ENCODE results near the gene ATN1. TPM values are rescaled to one million over a fixed set of nuclear protein-coding genes. Genes with fewer than 3 reads are reported as not detected.
A peak's percentile ranks its signal among the peaks of the same experiment; 100 is the strongest.

ATN1 gene
- total and polyA plus RNA-seq, 9 of the 15 experiments (the other 6 are each of a cell fraction or from before 2014, with no cell fraction given): 0.15 to 49.8 (median 2.7) TPM

GRCh38 chr12:6938353-6939190 lies 10.8 kb downstream of the ATN1 start (continued):
- TF ChIP-seq SPI1 (IDR thresholded peaks at IDR 0.05; ENCODE audit: borderline replicate concordance, low read depth, low read length) (no peak), NFE2L1 (tag; IDR thresholded peaks at IDR 0.05; ENCODE audit: borderline replicate concordance, low read depth) (no peak)

- DNase-seq (ENCODE audit: extremely low read depth in 1 of 4, low spot score in 3 of 4): no peak
- 83% methylated on average over 2 of the region's 2 CpGs for WGBS (ENCODE audit: insufficient coverage, low coverage, missing lambda C conversion rate)
- H3K36me3 ChIP-seq (ENCODE audit: control insufficient read depth, insufficient read depth, low read length): peaks cover 63% of the 10 kb centered on the region; the same call in 2 of the 3 replicates
- intact Hi-C loops (cut with micrococcal nuclease): no loop called here
- ATAC-seq: no peak
- peak overlapping the region in 1 of 2 experiments; percentile 97; a peak in 1 of 4 replicates for H3K9ac ChIP-seq (ENCODE audit: insufficient read depth in 1 of 2, low read depth in 2 of 2, low read length in 2 of 2)
- ChIA-PET POLR2A (interaction anchor here (1.2 to 2.7 kb wide), 3 partner anchors 17 to 70 kb away, joined by 3 to 14 read pairs (median 8); no protein-coding TSS in a partner anchor), CTCF (ENCODE audit: low intra/inter-chr PET ratio) (no interaction called here)
- no peaks in the 10 kb centered on the region; the same call in 2 of the 3 replicates for H3K79me2 ChIP-seq (ENCODE audit: control insufficient read depth, insufficient read depth, low read length)
- H3K27ac ChIP-seq (ENCODE audit: extremely low read depth, low read depth, low read length): no peak overlapping the region
- no peak for FAIRE-seq
- in situ Hi-C loops (cut with MboI): no loop called here
- H3K9me3 ChIP-seq (replicated peaks; ENCODE audit: control insufficient read depth, insufficient read depth, low read depth, low read length): no peaks in the 10 kb centered on the region
- no peak overlapping the region for H2AFZ ChIP-seq (ENCODE audit: low read depth, low read length)
- H4K20me1 ChIP-seq (replicated peaks; ENCODE audit: control insufficient read depth, insufficient read depth, low read length): no peaks in the 10 kb centered on the region
- BruUV-seq (replicated peaks): no TSS peak
- H3K4me1 ChIP-seq (replicated peaks in 1 of 2; ENCODE audit: control insufficient read depth in 2 of 2, insufficient read depth in 2 of 2, low read length in 2 of 2): peaks cover 7 to 55% of the 10 kb centered on the region in 2 experiments; a peak in 4 of 5 replicates
- no peaks in the 10 kb centered on the region for H3K9me1 ChIP-seq (ENCODE audit: control insufficient read depth, insufficient read depth, low read length)
- H3K4me3 ChIP-seq: no peak overlapping the region
- TF ChIP-seq CBX8 (IDR thresholded peaks at IDR 0.05; ENCODE audit: borderline replicate concordance, extremely low read depth, low read depth, low read length, poor library complexity, severe bottlenecking): no peak
- no peak for TF ChIP-seq ZNF707 (CRISPR knock-in tag; conservative IDR thresholded peaks at IDR 0.05)
- no peak for TF ChIP-seq KLF1 (tag; IDR thresholded peaks at IDR 0.05)
- no peak for TF ChIP-seq POLR2B (IDR thresholded peaks at IDR 0.05; ENCODE audit: low read depth, partially characterized antibody)
- H3K4me2 ChIP-seq (ENCODE audit: insufficient read depth, low read length): no peak overlapping the region
- H3K27me3 ChIP-seq (ENCODE audit: control insufficient read depth in 2 of 2, insufficient read depth in 2 of 2, low read length in 2 of 2): no peaks in the 10 kb centered on the region
Measured at GRCh38 chr12:6939191-6939540, 11.4 kb downstream of the ATN1 start.

All from K562 (cell line).